IPS DF 6.9 (cell line): ENCODE measurements around the gene TATDN2.
"Not testable (repeated sequence)": the region's sequence is repeated elsewhere in the genome, so short reads cannot be mapped to it uniquely, and the experiment has no call there.

Experiments
- DNase-seq: peaks from one replicate; pipeline ENCODE4 v3.0.0-alpha.2; 2013; ENCODE audit warnings: low read depth, low spot score
- H3K27ac ChIP-seq: one replicate; pipeline ENCODE4 v1.5.1; 2013; ENCODE audit warnings: low read length, control low read depth
- H3K27me3 ChIP-seq: 2 replicates; pipeline ENCODE4 v1.6.1; 2013; ENCODE audit warnings: mild to moderate bottlenecking, low read length; ENCODE audit not compliant: control insufficient read depth, insufficient read depth
- H3K36me3 ChIP-seq: 2 replicates; pipeline ENCODE4 v1.6.1; 2013; ENCODE audit warnings: low read length; ENCODE audit not compliant: control insufficient read depth, insufficient read depth
- H3K4me1 ChIP-seq: 2 replicates; pipeline ENCODE4 v1.6.1; 2013; ENCODE audit warnings: low read length; ENCODE audit not compliant: control insufficient read depth, insufficient read depth
- H3K4me3 ChIP-seq: 2 replicates; pipeline ENCODE4 v1.5.1; 2013; ENCODE audit warnings: mild to moderate bottlenecking, low read length
- H3K9me3 ChIP-seq: 2 replicates; pipeline ENCODE4 v1.6.1; 2013; ENCODE audit warnings: low read length, inconsistent platforms; ENCODE audit not compliant: control insufficient read depth, insufficient read depth
- WGBS: extraction: QIAGEN DNeasy Blood & Tissue Kit; methylation state at CpG from one replicate; pipeline ENCODE4 v1.1.7; 2013; ENCODE audit warnings: mixed read lengths, missing lambda C conversion rate; ENCODE audit not compliant: insufficient read length, insufficient coverage; 5-methylcytosine and 5-hydroxymethylcytosine counted together

The TATDN2 gene

GRCh38 chr3:10268930-10269329, 20.7 kb downstream of the TATDN2 start:
- H3K4me3 ChIP-seq, result no peak overlapping the region
- no peak overlapping the region for H3K27ac ChIP-seq
- H3K36me3 ChIP-seq, result peaks cover 7% of the 10 kb centered on the region
- no CpG with 5 or more reads among the region's 5 CpGs for WGBS
- no peaks in the 10 kb centered on the region for H3K9me3 ChIP-seq
- H3K4me1 ChIP-seq, result 0 out of 2 replicates have a peak, but pooled peaks cover 2% of the 10 kb centered on the region
- DNase-seq, result no peak
- H3K27me3 ChIP-seq, result no peaks in the 10 kb centered on the region; the same call in 1 of the 2 replicates

- DNase-seq, result no peak
- no peak overlapping the region for H3K4me3 ChIP-seq
- H3K27ac ChIP-seq, result no peak overlapping the region
- peaks cover 7% of the 10 kb centered on the region for H3K36me3 ChIP-seq
- H3K9me3 ChIP-seq, result no peaks in the 10 kb centered on the region
- no peaks in the 10 kb centered on the region for H3K4me1 ChIP-seq
- no peaks in the 10 kb centered on the region; the same call in 1 of the 2 replicates for H3K27me3 ChIP-seq
- no CpG with 5 or more reads among the region's 5 CpGs for WGBS
These were observed 21.2 kb downstream of the TATDN2 start for GRCh38 chr3:10269443-10269842.

GRCh38 chr3:10272476-10272875, 24.2 kb downstream of the TATDN2 start:
- peaks cover 14% of the 10 kb centered on the region for H3K36me3 ChIP-seq
- no CpG with 5 or more reads among the region's 11 CpGs for WGBS
- DNase-seq, H3K4me3 ChIP-seq, H3K4me1 ChIP-seq, H3K27ac ChIP-seq, H3K27me3 ChIP-seq, H3K9me3 ChIP-seq: not testable (repeated sequence)

- no CpG with 5 or more reads among the region's 2 CpGs for WGBS
- DNase-seq, result no peak
- Histone ChIP-seq H3K4me3 (no peak overlapping the region), H3K27ac (no peak overlapping the region), H3K9me3 (no peaks in the 10 kb centered on the region), H3K36me3 (peaks cover 14% of the 10 kb centered on the region), H3K27me3 (no peaks in the 10 kb centered on the region; the same call in 1 of the 2 replicates), H3K4me1 (no peaks in the 10 kb centered on the region)
These were observed 24.7 kb downstream of the TATDN2 start for GRCh38 chr3:10272977-10273376.

GRCh38 chr3:10273702-10274305, 25.5 kb downstream of the TATDN2 start:
- no peaks in the 10 kb centered on the region; the same call in 1 of the 2 replicates for H3K27me3 ChIP-seq
- H3K36me3 ChIP-seq, result peaks cover 20% of the 10 kb centered on the region
- no peak overlapping the region for H3K4me3 ChIP-seq
- H3K9me3 ChIP-seq, result no peaks in the 10 kb centered on the region
- no peak for DNase-seq
- no peaks in the 10 kb centered on the region for H3K4me1 ChIP-seq
- no peak overlapping the region for H3K27ac ChIP-seq
- no CpG with 5 or more reads among the region's 1 CpG for WGBS

GRCh38 chr3:10274601-10275000, 26.3 kb downstream of the TATDN2 start:
- no CpG with 5 or more reads among the region's 1 CpG for WGBS
- Histone ChIP-seq H3K4me1 (no peaks in the 10 kb centered on the region), H3K27me3 (no peaks in the 10 kb centered on the region; the same call in 1 of the 2 replicates), H3K36me3 (peaks cover 25% of the 10 kb centered on the region), H3K9me3 (no peaks in the 10 kb centered on the region), H3K27ac (no peak overlapping the region), H3K4me3 (no peak overlapping the region)
- no peak for DNase-seq

GRCh38 chr3:10277115-10277625, 28.9 kb downstream of the TATDN2 start:
- no peak overlapping the region for H3K4me3 ChIP-seq
- H3K9me3 ChIP-seq, result no peaks in the 10 kb centered on the region
- no CpG with 5 or more reads among the region's 3 CpGs for WGBS
- no peak overlapping the region for H3K27ac ChIP-seq
- no peak for DNase-seq
- H3K36me3 ChIP-seq, result peaks cover 30% of the 10 kb centered on the region
- H3K27me3 ChIP-seq, result no peaks in the 10 kb centered on the region; the same call in 1 of the 2 replicates
- no peaks in the 10 kb centered on the region for H3K4me1 ChIP-seq

- Histone ChIP-seq H3K4me1 (no peaks in the 10 kb centered on the region), H3K27me3 (no peaks in the 10 kb centered on the region), H3K27ac (no peak overlapping the region), H3K36me3 (peaks cover 30% of the 10 kb centered on the region), H3K4me3 (no peak overlapping the region), H3K9me3 (no peaks in the 10 kb centered on the region)
- no peak for DNase-seq
- WGBS, result no CpG with 5 or more reads among the region's 1 CpG
These were observed 30.2 kb downstream of the TATDN2 start for GRCh38 chr3:10278501-10278900.

- H3K36me3 ChIP-seq, result peaks cover 30% of the 10 kb centered on the region
- no peaks in the 10 kb centered on the region for H3K9me3 ChIP-seq
- no peak overlapping the region for H3K4me3 ChIP-seq
- no peak for DNase-seq
- no peaks in the 10 kb centered on the region for H3K27me3 ChIP-seq
- no peaks in the 10 kb centered on the region for H3K4me1 ChIP-seq
- H3K27ac ChIP-seq, result no peak overlapping the region
- no CpG with 5 or more reads among the region's 13 CpGs for WGBS
These were observed 31.3 kb downstream of the TATDN2 start for GRCh38 chr3:10279384-10280176.

- Histone ChIP-seq H3K4me1 (no peaks in the 10 kb centered on the region), H3K27me3 (no peaks in the 10 kb centered on the region), H3K9me3 (no peaks in the 10 kb centered on the region), H3K36me3 (peaks cover 30% of the 10 kb centered on the region), H3K4me3 (no peak overlapping the region), H3K27ac (no peak overlapping the region)
- WGBS, result no CpG with 5 or more reads among the region's 5 CpGs
- DNase-seq, result no peak
These were observed 31.9 kb downstream of the TATDN2 start for GRCh38 chr3:10280177-10280529.
